Neural progenitor cell (in vitro differentiated cells): ENCODE measurements around the gene NBEA. TPM values are rescaled to one million over a fixed set of nuclear protein-coding genes. Genes with fewer than 3 reads are reported as not detected.

Experiments used
- DNase-seq: peaks from one replicate; pipeline ENCODE4 v3.0.0-alpha.2; 2016; ENCODE audit warnings: low spot score
- H2AFZ ChIP-seq: fragments of 200-600 bp; sonication (generic); replicated peaks from 2 replicates; pipeline ENCODE4 v1.6.1; 2016; ENCODE audit warnings: antibody characterized with exemption
- H3F3A ChIP-seq: fragments of 200-600 bp; sonication (generic); 2 replicates; pipeline ENCODE4 v1.6.1; 2016; ENCODE audit warnings: antibody characterized with exemption, low read depth
- H3K27ac ChIP-seq: fragments of 200-600 bp; sonication (generic); 2 replicates; pipeline ENCODE4 v1.5.1; 2016; ENCODE audit warnings: mild to moderate bottlenecking
- H3K27me3 ChIP-seq: fragments of 200-600 bp; sonication (generic); 2 replicates; pipeline ENCODE4 v1.6.1; 2016; ENCODE audit warnings: mild to moderate bottlenecking, moderate library complexity
- H3K36me3 ChIP-seq: fragments of 200-600 bp; sonication (generic); 2 replicates; pipeline ENCODE4 v1.5.1; 2016
- H3K4me1 ChIP-seq: fragments of 200-600 bp; sonication (generic); 2 replicates; pipeline ENCODE4 v1.6.1; 2016; ENCODE audit warnings: mixed run types
- H3K4me2 ChIP-seq: fragments of 200-600 bp; sonication (generic); 2 replicates; pipeline ENCODE4 v1.6.1; 2016
- H3K4me3 ChIP-seq: fragments of 200-600 bp; sonication (generic); 2 replicates; pipeline ENCODE4 v1.5.1; 2016
- H3K79me2 ChIP-seq: fragments of 200-600 bp; sonication (generic); 2 replicates; pipeline ENCODE4 v1.6.1; 2016; ENCODE audit warnings: low read depth
- H3K9ac ChIP-seq: fragments of 200-600 bp; sonication (generic); 2 replicates; pipeline ENCODE4 v1.6.1; 2016
- H3K9me3 ChIP-seq: fragments of 200-600 bp; sonication (generic); 2 replicates; pipeline ENCODE4 v1.5.1; 2016; ENCODE audit warnings: low read depth
- H4K20me1 ChIP-seq: fragments of 200-600 bp; sonication (generic); 2 replicates; pipeline ENCODE4 v1.6.1; 2016; ENCODE audit warnings: low read depth
- H3K27ac Mint-ChIP-seq: 3 replicates; pipeline ENCODE4 v1.8.0; 2021; ENCODE audit warnings: mixed read lengths
- H3K27me3 Mint-ChIP-seq: 2 replicates; pipeline ENCODE4 v1.8.0; 2022; ENCODE audit warnings: low read depth, mild to moderate bottlenecking, inconsistent platforms, moderate library complexity, mixed read lengths; ENCODE audit not compliant: insufficient read depth
- H3K36me3 Mint-ChIP-seq: 3 replicates; pipeline ENCODE4 v1.8.0; 2021; ENCODE audit warnings: mixed read lengths
- H3K4me1 Mint-ChIP-seq: 3 replicates; pipeline ENCODE4 v1.8.0; 2021; ENCODE audit warnings: mixed read lengths
- H3K4me3 Mint-ChIP-seq: 3 replicates; pipeline ENCODE4 v1.8.0; 2021; ENCODE audit warnings: mild to moderate bottlenecking, moderate library complexity, mixed read lengths
- H3K9me3 Mint-ChIP-seq: 3 replicates; pipeline ENCODE4 v1.8.0; 2020; ENCODE audit warnings: mixed read lengths
- EZH2 ChIP-seq: fragments of 200-600 bp; sonication (generic); IDR thresholded peaks from 2 replicates; pipeline ENCODE4 v1.6.1; 2017; ENCODE audit warnings: antibody characterized with exemption, mild to moderate bottlenecking, moderate library complexity
- EZH2phosphoT487 ChIP-seq: fragments of 200-600 bp; sonication (generic); IDR thresholded peaks from 2 replicates; pipeline ENCODE4 v1.6.1; 2017; ENCODE audit warnings: antibody characterized with exemption
- total RNA-seq: library from RNA; depleted of rRNA; stranded (reverse); fragments of >200 nt; gene quantifications from 2 replicates; pipeline ENCODE4 v1.2.3, GENCODE V29; 2015; ENCODE audit warnings: low replicate concordance
- TF ChIP-seq, protein P1 (sequence below): fragments of 200-600 bp; sonication (generic); IDR thresholded peaks from 2 replicates; pipeline ENCODE4 v1.5.1; 2017; ENCODE audit warnings: antibody characterized with exemption, mild to moderate bottlenecking

NBEA gene
- total RNA-seq, 1 donor from 2014 or later = 31.0 TPM

DNA sequence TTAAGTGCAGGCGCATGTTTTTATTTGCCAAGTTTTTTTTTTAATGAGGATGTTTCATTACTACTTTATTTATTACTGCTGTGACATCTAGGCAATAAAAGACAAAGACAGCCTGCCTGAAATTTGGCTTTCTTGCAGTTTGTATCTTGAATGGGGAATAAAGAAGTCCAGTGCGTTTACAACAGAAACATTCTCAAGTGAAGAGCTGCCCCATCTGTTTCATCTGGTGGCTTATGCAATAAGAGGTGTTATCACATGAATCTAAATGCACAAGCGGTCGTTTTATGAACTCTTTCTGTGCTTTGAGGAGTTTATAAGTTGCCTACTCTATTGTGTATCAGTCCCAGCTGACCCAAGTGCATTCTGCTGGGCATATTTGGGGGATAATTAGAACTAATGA lies 547.0 kb downstream of the NBEA start:
- no peak overlapping the region for H3K4me3 ChIP-seq
- Mint-ChIP-seq H3K27me3 (no peaks in the 10 kb centered on the region), H3K27ac (no peak overlapping the region), H3K4me1 (no peaks in the 10 kb centered on the region), H3K36me3 (no peaks in the 10 kb centered on the region), H3K4me3 (no peak overlapping the region), H3K9me3 (no peaks in the 10 kb centered on the region)
- H3K27ac ChIP-seq = no peak overlapping the region
- H4K20me1 ChIP-seq = peaks cover 3% of the 10 kb centered on the region
- H2AFZ ChIP-seq = no peak overlapping the region
- TF ChIP-seq EZH2phosphoT487 (no peak), EZH2 (no peak)
- TF ChIP-seq, protein P1, sequence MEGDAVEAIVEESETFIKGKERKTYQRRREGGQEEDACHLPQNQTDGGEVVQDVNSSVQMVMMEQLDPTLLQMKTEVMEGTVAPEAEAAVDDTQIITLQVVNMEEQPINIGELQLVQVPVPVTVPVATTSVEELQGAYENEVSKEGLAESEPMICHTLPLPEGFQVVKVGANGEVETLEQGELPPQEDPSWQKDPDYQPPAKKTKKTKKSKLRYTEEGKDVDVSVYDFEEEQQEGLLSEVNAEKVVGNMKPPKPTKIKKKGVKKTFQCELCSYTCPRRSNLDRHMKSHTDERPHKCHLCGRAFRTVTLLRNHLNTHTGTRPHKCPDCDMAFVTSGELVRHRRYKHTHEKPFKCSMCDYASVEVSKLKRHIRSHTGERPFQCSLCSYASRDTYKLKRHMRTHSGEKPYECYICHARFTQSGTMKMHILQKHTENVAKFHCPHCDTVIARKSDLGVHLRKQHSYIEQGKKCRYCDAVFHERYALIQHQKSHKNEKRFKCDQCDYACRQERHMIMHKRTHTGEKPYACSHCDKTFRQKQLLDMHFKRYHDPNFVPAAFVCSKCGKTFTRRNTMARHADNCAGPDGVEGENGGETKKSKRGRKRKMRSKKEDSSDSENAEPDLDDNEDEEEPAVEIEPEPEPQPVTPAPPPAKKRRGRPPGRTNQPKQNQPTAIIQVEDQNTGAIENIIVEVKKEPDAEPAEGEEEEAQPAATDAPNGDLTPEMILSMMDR = no peak
- H3K27me3 ChIP-seq = no peaks in the 10 kb centered on the region
- no peaks in the 10 kb centered on the region for H3K79me2 ChIP-seq
- no peak overlapping the region for H3K4me2 ChIP-seq
- no peaks in the 10 kb centered on the region for H3F3A ChIP-seq
- no peak for DNase-seq
- H3K9me3 ChIP-seq = no peaks in the 10 kb centered on the region
- H3K36me3 ChIP-seq = no peaks in the 10 kb centered on the region
- H3K4me1 ChIP-seq = no peaks in the 10 kb centered on the region
- H3K9ac ChIP-seq = no peak overlapping the region

DNA sequence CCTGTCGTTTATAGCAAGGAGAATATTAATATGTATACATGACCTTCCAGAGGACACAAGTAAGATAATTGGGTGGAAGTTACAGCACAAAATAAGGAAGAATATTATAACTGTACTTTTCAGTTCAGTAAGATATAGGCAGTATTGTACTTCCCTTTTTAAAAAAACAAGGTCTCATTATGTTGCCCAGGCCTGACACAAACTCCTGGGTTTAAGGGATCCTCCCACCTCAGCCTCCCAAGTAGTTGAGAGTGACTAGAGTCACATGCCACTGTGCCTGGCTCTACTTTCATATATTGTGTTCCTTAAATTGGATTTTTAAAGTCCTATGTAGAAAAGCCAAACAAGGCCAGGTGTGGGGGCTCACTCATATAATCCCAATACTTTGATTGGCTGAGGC lies 553.9 kb downstream of the NBEA start:
- Mint-ChIP-seq H3K4me1 (peaks cover 24% of the 10 kb centered on the region), H3K9me3 (no peaks in the 10 kb centered on the region), H3K27ac (no peak overlapping the region), H3K27me3 (no peaks in the 10 kb centered on the region), H3K36me3 (no peaks in the 10 kb centered on the region), H3K4me3 (no peak overlapping the region)
- no peak for DNase-seq
- H3F3A ChIP-seq = peaks cover 24% of the 10 kb centered on the region
- H3K79me2 ChIP-seq = no peaks in the 10 kb centered on the region
- H3K9me3 ChIP-seq = no peaks in the 10 kb centered on the region
- H3K4me3 ChIP-seq = no peak overlapping the region
- peaks cover 25% of the 10 kb centered on the region for H4K20me1 ChIP-seq
- H2AFZ ChIP-seq = no peak overlapping the region
- no peak for TF ChIP-seq EZH2
- TF ChIP-seq, protein P1 = no peak
- no peak for TF ChIP-seq EZH2phosphoT487
- H3K4me1 ChIP-seq = peaks cover 25% of the 10 kb centered on the region
- H3K27ac ChIP-seq = no peak overlapping the region
- H3K36me3 ChIP-seq = no peaks in the 10 kb centered on the region
- H3K9ac ChIP-seq = no peak overlapping the region
- no peaks in the 10 kb centered on the region for H3K27me3 ChIP-seq
- no peak overlapping the region for H3K4me2 ChIP-seq

DNA sequence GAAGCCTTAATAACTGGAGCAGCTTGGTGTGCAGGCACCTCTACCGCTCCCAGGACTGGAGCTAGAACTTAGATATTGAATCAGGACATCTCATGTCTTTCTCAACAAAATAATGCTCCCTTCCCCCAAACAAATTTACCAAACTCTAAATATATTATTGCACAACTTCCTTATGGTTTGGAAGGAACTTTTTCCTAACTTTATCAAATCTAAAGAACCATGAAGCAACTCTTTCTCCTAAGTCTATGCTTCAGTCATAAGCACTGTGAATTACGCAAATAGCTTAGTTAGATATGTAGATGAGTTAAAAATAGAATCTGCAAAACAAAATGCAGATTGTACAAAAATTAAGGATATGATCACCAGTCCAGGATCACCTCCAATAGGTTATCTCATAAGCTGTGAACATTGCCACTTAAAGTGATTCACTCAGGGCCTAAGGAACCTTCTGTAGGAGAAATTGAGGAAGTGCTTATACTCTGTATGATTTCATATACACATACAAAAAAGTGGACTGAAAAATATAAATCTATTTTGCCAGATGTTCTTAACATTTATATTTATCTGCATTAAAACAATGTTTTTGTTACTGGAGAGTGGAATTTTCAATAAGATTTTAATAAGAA lies 554.8 kb downstream of the NBEA start:
- Mint-ChIP-seq H3K9me3 (no peaks in the 10 kb centered on the region), H3K4me3 (no peak overlapping the region), H3K27ac (no peak overlapping the region), H3K4me1 (peaks cover 32% of the 10 kb centered on the region), H3K36me3 (no peaks in the 10 kb centered on the region), H3K27me3 (no peaks in the 10 kb centered on the region)
- Histone ChIP-seq H4K20me1 (peaks cover 33% of the 10 kb centered on the region), H3K27ac (no peak overlapping the region), H3K4me3 (no peak overlapping the region), H3K9ac (no peak overlapping the region), H3F3A (peaks cover 25% of the 10 kb centered on the region), H3K4me2 (no peak overlapping the region), H3K4me1 (peaks cover 34% of the 10 kb centered on the region), H3K9me3 (no peaks in the 10 kb centered on the region), H3K79me2 (no peaks in the 10 kb centered on the region), H2AFZ (no peak overlapping the region), H3K36me3 (no peaks in the 10 kb centered on the region), H3K27me3 (no peaks in the 10 kb centered on the region)
- no peak for TF ChIP-seq EZH2
- TF ChIP-seq, protein P1 = no peak
- TF ChIP-seq EZH2phosphoT487 = no peak
- DNase-seq = no peak
